CD4-positive, alpha-beta T cell (primary cell): ENCODE results near the gene RSF1. TPM values are rescaled to one million over a fixed set of nuclear protein-coding genes. Genes with fewer than 3 reads are reported as not detected.

Experiments
- ATAC-seq: fragments of 200-7000 bp; cut with Tn5 transposase; one replicate; pipeline ENCODE4 v1.10.0; 2022; ENCODE audit warnings: mild to moderate bottlenecking; ENCODE audit not compliant: poor library complexity
- CTCF ChIA-PET: fragments of 350-600 bp; sonication (Branson Sonifier 250); formaldehyde crosslinking; loops from one replicate; lab custom pipeline; 2021; ENCODE audit warnings: antibody characterized with exemption, inconsistent platforms; lab: Charles Lee
- POLR2A ChIA-PET: fragments of 350-600 bp; sonication (Branson Sonifier 250); formaldehyde crosslinking; loops from one replicate; lab custom pipeline; 2021; ENCODE audit warnings: antibody characterized with exemption, inconsistent platforms; lab: Charles Lee
- DNase-seq, 14 experiments: peaks; one replicate each; pipeline ENCODE4 v3.0.0-alpha.2; 2013 to 2020; ENCODE audit warnings: mixed read lengths in 2 of 14
- H3K27ac ChIP-seq, 2 donors: one replicate each; pipeline versions ENCODE4 v1.5.1 to v1.7.0; 2013; ENCODE audit warnings: low read length in 2 of 2, low read depth in 1 of 2, mild to moderate bottlenecking in 1 of 2
- H3K27me3 ChIP-seq, 2 experiments: 1 replicate in 1 of 2; 2 replicates in 1 of 2; pipeline versions ENCODE4 v1.6.1 to v1.7.0; 2013; ENCODE audit warnings: low read length in 2 of 2, control low read depth in 1 of 2, mild to moderate bottlenecking in 1 of 2, moderate library complexity in 1 of 2; ENCODE audit not compliant: insufficient read depth in 2 of 2, control insufficient read depth in 1 of 2
- H3K36me3 ChIP-seq: one replicate; pipeline ENCODE4 v1.6.1; 2013; ENCODE audit warnings: low read length, control low read depth; ENCODE audit not compliant: insufficient read depth
- H3K4me1 ChIP-seq: one replicate; pipeline ENCODE4 v1.6.1; 2013; ENCODE audit warnings: low read length, control low read depth; ENCODE audit not compliant: insufficient read depth
- H3K4me3 ChIP-seq: one replicate; pipeline ENCODE4 v1.5.1; 2013; ENCODE audit warnings: mild to moderate bottlenecking, low read length, moderate library complexity
- H3K9me3 ChIP-seq, 2 experiments: 1 replicate in 1 of 2; 2 replicates in 1 of 2; pipeline versions ENCODE4 v1.6.1 to v1.7.0; 2013; ENCODE audit warnings: low read length in 2 of 2, mild to moderate bottlenecking in 2 of 2, control low read depth in 1 of 2, moderate library complexity in 1 of 2; ENCODE audit not compliant: control insufficient read depth in 1 of 2, insufficient read depth in 1 of 2
- H3K27ac Mint-ChIP-seq: one replicate; pipeline ENCODE4 v1.8.0; 2020; ENCODE audit warnings: mixed read lengths
- H3K27me3 Mint-ChIP-seq: one replicate; pipeline ENCODE4 v1.8.0; 2021; ENCODE audit warnings: mixed read lengths
- H3K36me3 Mint-ChIP-seq: one replicate; pipeline ENCODE4 v1.8.0; 2021; ENCODE audit warnings: low read depth, mixed read lengths
- H3K4me1 Mint-ChIP-seq: one replicate; pipeline ENCODE4 v1.8.0; 2021; ENCODE audit warnings: low read depth, mixed read lengths
- H3K4me3 Mint-ChIP-seq: one replicate; pipeline ENCODE4 v1.8.0; 2020; ENCODE audit warnings: mild to moderate bottlenecking, mixed read lengths
- H3K9me3 Mint-ChIP-seq: one replicate; pipeline ENCODE4 v1.8.0; 2020; ENCODE audit warnings: mixed read lengths
- intact Hi-C, 2 experiments: fragments of 100-400 bp; cut with DNase I in 1 of 2; cut with micrococcal nuclease in 1 of 2; formaldehyde crosslinking; loops; one replicate each; pipeline versions ENCODE4 v1.15.1 to v1.9.0; 2023 to 2025; cut with DNase I, micrococcal nuclease
- total RNA-seq, 174 experiments: library from RNA in 2 of 174; stranded (reverse) in 2 of 174; gene quantifications; one replicate each; pipeline ENCODE4 v1.2.3 and lab custom pipeline; 2021 to 2026
- TF ChIP-seq, protein P1 (sequence below): fragments of 200-600 bp; IDR thresholded peaks from one replicate; pipeline ENCODE4 v1.8.0; 2022; ENCODE audit warnings: antibody characterized with exemption, mild to moderate bottlenecking

RSF1 gene
- total RNA-seq, 2 experiments from 2014 or later: 87.7 to 91.9 TPM

DNA sequence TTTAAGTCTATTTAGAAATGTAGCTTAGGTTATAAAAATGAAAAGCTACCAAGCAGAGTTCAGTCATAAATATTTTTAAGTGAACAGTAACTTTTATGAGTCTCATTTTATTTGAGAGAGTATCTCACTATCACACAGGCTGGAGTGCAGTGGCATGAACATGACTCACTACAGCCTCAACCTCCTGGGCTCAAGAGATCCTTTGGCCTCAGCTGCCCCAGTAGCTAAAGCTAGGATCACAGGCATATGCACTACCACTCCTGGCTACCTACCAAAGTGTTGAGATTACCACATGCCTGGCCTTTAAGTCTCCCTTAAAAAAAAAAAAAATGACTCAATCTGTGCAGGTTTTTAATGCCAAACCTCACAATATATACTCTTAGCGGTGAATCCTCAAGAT lies 148.3 kb downstream of the RSF1 start:
- H3K27me3 Mint-ChIP-seq: no peaks in the 10 kb centered on the region
- no peaks in the 10 kb centered on the region for H3K9me3 Mint-ChIP-seq
- Histone ChIP-seq H3K4me1 (no peaks in the 10 kb centered on the region), H3K27me3 (no peaks in the 10 kb centered on the region), H3K36me3 (peaks cover 81% of the 10 kb centered on the region), H3K9me3 (no peaks in the 10 kb centered on the region), H3K27ac (no peak overlapping the region), H3K4me3 (no peak overlapping the region)
- ATAC-seq (no peak), DNase-seq (no peak)
- H3K4me1 Mint-ChIP-seq: no peaks in the 10 kb centered on the region
- CTCF ChIA-PET: no interaction called here
- TF ChIP-seq, protein P1, sequence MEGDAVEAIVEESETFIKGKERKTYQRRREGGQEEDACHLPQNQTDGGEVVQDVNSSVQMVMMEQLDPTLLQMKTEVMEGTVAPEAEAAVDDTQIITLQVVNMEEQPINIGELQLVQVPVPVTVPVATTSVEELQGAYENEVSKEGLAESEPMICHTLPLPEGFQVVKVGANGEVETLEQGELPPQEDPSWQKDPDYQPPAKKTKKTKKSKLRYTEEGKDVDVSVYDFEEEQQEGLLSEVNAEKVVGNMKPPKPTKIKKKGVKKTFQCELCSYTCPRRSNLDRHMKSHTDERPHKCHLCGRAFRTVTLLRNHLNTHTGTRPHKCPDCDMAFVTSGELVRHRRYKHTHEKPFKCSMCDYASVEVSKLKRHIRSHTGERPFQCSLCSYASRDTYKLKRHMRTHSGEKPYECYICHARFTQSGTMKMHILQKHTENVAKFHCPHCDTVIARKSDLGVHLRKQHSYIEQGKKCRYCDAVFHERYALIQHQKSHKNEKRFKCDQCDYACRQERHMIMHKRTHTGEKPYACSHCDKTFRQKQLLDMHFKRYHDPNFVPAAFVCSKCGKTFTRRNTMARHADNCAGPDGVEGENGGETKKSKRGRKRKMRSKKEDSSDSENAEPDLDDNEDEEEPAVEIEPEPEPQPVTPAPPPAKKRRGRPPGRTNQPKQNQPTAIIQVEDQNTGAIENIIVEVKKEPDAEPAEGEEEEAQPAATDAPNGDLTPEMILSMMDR: no peak
- H3K27ac Mint-ChIP-seq: no peak overlapping the region
- H3K4me3 Mint-ChIP-seq: no peak overlapping the region
- intact Hi-C loops: no loop called here
- POLR2A ChIA-PET: no interaction called here
- H3K36me3 Mint-ChIP-seq: peaks cover 97% of the 10 kb centered on the region

DNA sequence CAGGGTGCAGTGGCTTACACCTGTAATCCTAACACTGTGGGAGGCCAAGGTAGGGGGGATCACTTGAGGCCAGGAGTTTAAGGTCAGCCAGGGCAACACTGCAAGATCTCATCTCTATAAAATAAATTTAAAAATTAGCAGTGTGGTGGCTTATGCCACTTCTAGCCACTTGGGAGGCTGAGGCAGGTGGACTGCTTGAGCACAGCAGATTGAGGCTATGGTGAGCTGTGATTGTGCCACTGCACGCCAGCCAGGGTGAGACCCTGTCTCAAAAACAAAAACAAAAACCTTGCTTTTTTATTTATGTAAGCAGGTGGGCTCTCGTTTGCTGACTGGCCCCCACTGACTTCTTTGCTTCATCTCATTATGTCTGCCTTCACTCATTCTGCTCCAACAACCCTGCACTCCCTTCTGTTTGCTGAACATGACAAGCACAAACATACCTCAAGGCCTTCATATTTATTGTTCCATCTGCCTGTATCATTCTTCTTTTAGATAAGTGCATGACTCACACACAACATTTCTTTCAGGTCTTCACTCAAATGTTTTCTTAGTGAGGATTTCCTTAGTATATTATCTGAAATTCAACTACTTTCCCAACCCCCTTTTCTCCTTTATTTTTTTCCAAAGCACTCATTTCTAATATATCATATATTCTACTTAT lies 150.5 kb downstream of the RSF1 start:
- H3K4me1 ChIP-seq: no peaks in the 10 kb centered on the region
- Mint-ChIP-seq H3K4me1 (no peaks in the 10 kb centered on the region), H3K27me3 (no peaks in the 10 kb centered on the region), H3K4me3 (no peak overlapping the region), H3K9me3 (no peaks in the 10 kb centered on the region), H3K36me3 (peaks cover 96% of the 10 kb centered on the region), H3K27ac (peak overlapping the region; percentile 24)
- POLR2A ChIA-PET: no interaction called here
- DNase-seq: no peak
- H3K27me3 ChIP-seq: no peaks in the 10 kb centered on the region
- H3K9me3 ChIP-seq: no peaks in the 10 kb centered on the region
- no peak overlapping the region for H3K4me3 ChIP-seq
- no peak overlapping the region for H3K27ac ChIP-seq
- TF ChIP-seq, protein P1: no peak
- H3K36me3 ChIP-seq: peaks cover 72% of the 10 kb centered on the region
- intact Hi-C loops: no loop called here
- ATAC-seq: no peak
- CTCF ChIA-PET: no interaction called here

DNA sequence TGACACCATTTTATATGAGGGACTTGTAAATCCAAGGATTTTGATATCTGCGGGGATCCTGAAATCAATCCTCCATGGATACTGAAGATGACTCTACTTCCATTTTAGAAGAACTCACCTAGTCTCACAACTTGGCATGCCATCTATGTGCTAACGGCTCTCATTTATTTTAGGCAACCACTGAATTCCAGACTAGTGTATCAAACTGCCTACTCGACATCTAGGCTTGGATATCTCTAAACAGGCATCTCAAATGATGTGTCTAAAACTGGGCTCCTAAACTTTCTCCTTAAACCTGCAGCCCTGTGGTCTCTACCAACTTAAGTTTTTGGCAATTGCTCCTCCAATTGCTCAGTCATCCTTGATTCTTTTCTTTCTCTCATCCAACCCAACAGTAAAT lies 151.8 kb downstream of the RSF1 start:
- no peaks in the 10 kb centered on the region for H3K4me1 Mint-ChIP-seq
- no peaks in the 10 kb centered on the region for H3K27me3 Mint-ChIP-seq
- H3K27ac Mint-ChIP-seq: peak overlapping the region; percentile 10
- intact Hi-C loops: no loop called here
- CTCF ChIA-PET: no interaction called here
- H3K4me3 ChIP-seq: no peak overlapping the region
- POLR2A ChIA-PET: no interaction called here
- no peak overlapping the region for H3K27ac ChIP-seq
- no peaks in the 10 kb centered on the region for H3K4me1 ChIP-seq
- H3K27me3 ChIP-seq: no peaks in the 10 kb centered on the region
- DNase-seq (no peak), ATAC-seq (no peak)
- H3K4me3 Mint-ChIP-seq: no peak overlapping the region
- TF ChIP-seq, protein P1: no peak
- no peaks in the 10 kb centered on the region for H3K9me3 Mint-ChIP-seq
- H3K9me3 ChIP-seq: no peaks in the 10 kb centered on the region
- peaks cover 87% of the 10 kb centered on the region for H3K36me3 Mint-ChIP-seq
- H3K36me3 ChIP-seq: peaks cover 62% of the 10 kb centered on the region
